ENCODE data around the gene SRSF4. TPM values are rescaled to one million over a fixed set of nuclear protein-coding genes. Genes with fewer than 3 reads are reported as not detected.
"Not testable (repeated sequence)": the region's sequence is repeated elsewhere in the genome, so short reads cannot be mapped to it uniquely, and the experiment has no call there.

Gene SRSF4
- total RNA-seq, 1 donor, result 55.6 TPM

- Histone ChIP-seq H3K27me3 (ENCODE audit: insufficient read depth, low read length) (no peaks in the 10 kb centered on the region), H3K9me3 (ENCODE audit: low read depth, low read length) (no peaks in the 10 kb centered on the region), H3K4me1 (ENCODE audit: insufficient read depth, low read length) (peaks cover 7% of the 10 kb centered on the region), H3K4me3 (ENCODE audit: low read length) (no peak overlapping the region)
Observed at GRCh38 chr1:29162025-29162424, 19.7 kb downstream of the SRSF4 start.

- Histone ChIP-seq H3K4me3 (ENCODE audit: low read length) (no peak overlapping the region), H3K27me3 (ENCODE audit: insufficient read depth, low read length) (no peaks in the 10 kb centered on the region), H3K9me3 (ENCODE audit: low read depth, low read length) (no peaks in the 10 kb centered on the region), H3K4me1 (ENCODE audit: insufficient read depth, low read length) (peaks cover 7% of the 10 kb centered on the region)
Observed at GRCh38 chr1:29159773-29160172, 21.9 kb downstream of the SRSF4 start.

DNA sequence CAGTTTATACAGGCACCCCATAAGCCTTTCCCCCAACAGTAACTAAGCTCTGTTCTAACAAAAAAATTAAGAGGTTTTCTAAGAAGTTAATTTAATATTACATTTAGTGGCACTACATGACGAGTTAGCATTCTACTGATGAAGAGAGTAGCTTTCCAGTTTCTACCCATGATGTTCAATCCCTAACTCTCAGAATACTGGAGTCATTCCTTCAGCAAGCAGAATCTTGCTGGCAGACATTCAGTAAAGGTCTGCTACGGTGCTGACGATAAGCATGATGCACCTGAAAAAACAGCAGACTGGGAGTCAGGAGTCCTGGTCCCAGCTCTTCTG, 24.5 kb downstream of the SRSF4 start:
- Histone ChIP-seq H3K27me3 (ENCODE audit: insufficient read depth, low read length) (no peaks in the 10 kb centered on the region), H3K9me3 (ENCODE audit: low read depth, low read length) (no peaks in the 10 kb centered on the region), H3K4me1 (ENCODE audit: insufficient read depth, low read length) (no peaks in the 10 kb centered on the region), H3K4me3 (ENCODE audit: low read length) (no peak overlapping the region)

- Histone ChIP-seq H3K9me3 (ENCODE audit: low read depth, low read length) (no peaks in the 10 kb centered on the region), H3K4me1 (ENCODE audit: insufficient read depth, low read length) (no peaks in the 10 kb centered on the region), H3K4me3 (ENCODE audit: low read length) (no peak overlapping the region), H3K27me3 (ENCODE audit: insufficient read depth, low read length) (no peaks in the 10 kb centered on the region)
Observed at GRCh38 chr1:29156543-29157268, 25.0 kb downstream of the SRSF4 start.

DNA sequence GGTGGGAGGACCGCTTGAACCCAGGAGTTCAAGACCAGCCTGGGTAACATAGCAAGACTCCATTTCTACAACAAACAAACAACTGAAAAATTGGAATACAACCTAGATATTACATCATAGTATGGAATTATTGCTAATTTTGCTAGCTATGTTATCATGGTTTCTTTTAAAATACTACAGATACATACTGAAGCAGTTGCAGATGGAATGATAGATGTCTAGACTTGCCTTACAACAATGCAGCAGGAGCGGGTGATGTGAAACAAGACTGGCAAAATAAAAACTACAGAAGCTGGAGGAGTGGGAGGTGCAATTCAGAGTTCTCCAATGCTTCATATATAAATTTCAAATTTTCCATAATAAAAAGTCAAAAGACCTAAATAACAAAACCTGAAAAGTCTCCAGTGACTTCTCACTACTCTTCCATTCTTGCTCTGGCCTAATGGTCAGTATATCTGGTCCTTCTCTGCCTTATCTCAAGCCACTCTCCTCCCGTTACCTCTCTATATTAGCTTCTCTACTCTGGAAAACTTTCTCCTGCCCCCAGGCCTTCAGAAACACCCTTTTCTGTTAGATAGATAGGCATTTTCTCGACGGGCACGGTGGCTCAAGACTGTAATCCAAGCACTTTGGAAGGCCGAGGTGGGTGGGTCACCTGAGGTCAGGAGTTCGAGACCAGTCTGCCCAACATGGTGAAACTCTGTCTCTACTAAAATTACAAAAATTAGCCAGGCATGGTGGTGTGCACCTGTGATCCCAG, 29.5 kb downstream of the SRSF4 start:
- no peaks in the 10 kb centered on the region for H3K4me1 ChIP-seq (ENCODE audit: insufficient read depth, low read length)
- H3K27me3 ChIP-seq (ENCODE audit: insufficient read depth, low read length), result no peaks in the 10 kb centered on the region
- no peaks in the 10 kb centered on the region for H3K9me3 ChIP-seq (ENCODE audit: low read depth, low read length)
- H3K4me3 ChIP-seq (ENCODE audit: low read length), result no peak overlapping the region

DNA sequence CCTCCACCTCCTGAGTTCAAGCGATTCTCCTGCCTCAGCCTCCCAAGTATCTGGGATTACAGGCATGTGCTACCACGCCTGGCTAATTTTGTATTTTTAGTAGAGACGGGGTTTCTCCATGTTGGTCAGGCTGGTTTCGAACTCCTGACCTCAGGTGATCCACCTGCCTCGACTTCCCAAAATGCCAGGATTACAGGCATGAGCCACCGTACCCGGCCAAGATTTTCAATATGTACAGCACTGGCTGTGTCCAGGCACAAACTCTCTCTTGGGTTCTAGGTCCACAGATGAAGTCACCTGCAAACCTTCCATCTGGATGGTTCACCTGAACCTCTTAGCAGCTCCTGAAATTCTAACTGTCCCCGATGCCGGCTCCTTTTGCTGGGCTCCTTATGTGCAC, 31.4 kb downstream of the SRSF4 start:
- H3K4me1 ChIP-seq (ENCODE audit: insufficient read depth, low read length); H3K9me3 ChIP-seq (ENCODE audit: low read depth, low read length); H3K4me3 ChIP-seq (ENCODE audit: low read length); H3K27me3 ChIP-seq (ENCODE audit: insufficient read depth, low read length): not testable (repeated sequence)

DNA sequence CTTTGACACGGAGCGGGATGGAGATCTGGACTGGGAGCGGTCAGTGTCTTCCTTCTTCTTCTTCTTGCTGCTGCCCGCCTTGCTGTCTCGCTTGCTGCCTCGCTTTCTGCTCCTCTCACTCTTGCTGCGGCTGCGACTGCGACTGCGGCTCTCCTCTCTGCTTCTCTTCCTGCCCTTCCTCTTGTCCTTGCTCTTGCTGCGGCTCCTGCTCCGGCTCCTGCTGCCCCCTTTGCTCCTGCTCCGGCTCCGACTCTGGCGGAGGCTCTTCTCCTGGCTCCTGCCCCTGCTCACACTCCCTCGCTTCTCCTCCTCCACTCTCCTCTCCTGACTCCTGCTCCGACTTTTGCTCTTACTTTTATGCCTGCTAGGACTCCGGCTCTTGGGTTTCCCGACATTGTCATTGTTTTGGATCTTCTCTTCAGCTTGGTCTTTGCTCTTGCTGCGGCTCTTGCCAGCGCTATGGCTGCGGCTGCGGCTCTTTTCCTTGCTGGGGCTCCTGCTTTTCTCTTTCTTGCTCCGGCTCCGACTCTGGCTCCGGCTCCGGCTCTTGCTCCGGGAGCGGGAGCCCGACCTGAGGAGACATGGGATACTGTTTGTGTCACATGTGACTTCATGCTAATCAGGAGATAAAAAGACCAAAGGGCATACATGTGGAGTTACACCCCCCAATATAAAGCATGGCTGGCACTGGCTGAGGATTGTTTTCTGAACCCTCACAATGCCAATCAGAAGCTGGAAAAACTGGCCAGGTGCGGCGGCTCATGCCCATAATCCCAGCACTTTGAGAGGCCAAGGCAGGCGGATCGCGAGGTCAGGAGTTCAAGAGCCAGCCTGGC, 32.8 kb downstream of the SRSF4 start:
- H3K27me3 ChIP-seq (ENCODE audit: insufficient read depth, low read length), result no peaks in the 10 kb centered on the region
- no peaks in the 10 kb centered on the region for H3K4me1 ChIP-seq (ENCODE audit: insufficient read depth, low read length)
- H3K4me3 ChIP-seq (ENCODE audit: low read length), result no peak overlapping the region
- no peaks in the 10 kb centered on the region for H3K9me3 ChIP-seq (ENCODE audit: low read depth, low read length)

GRCh38 chr1:29145739-29146437, 35.8 kb downstream of the SRSF4 start:
- Histone ChIP-seq H3K4me3 (ENCODE audit: low read length) (no peak overlapping the region), H3K9me3 (ENCODE audit: low read depth, low read length) (no peaks in the 10 kb centered on the region), H3K4me1 (ENCODE audit: insufficient read depth, low read length) (no peaks in the 10 kb centered on the region), H3K27me3 (ENCODE audit: insufficient read depth, low read length) (no peaks in the 10 kb centered on the region)

- no peaks in the 10 kb centered on the region for H3K4me1 ChIP-seq (ENCODE audit: insufficient read depth, low read length)
- H3K9me3 ChIP-seq (ENCODE audit: low read depth, low read length), result no peaks in the 10 kb centered on the region
- no peaks in the 10 kb centered on the region for H3K27me3 ChIP-seq (ENCODE audit: insufficient read depth, low read length)
- no peak overlapping the region for H3K4me3 ChIP-seq (ENCODE audit: low read length)
Observed at GRCh38 chr1:29144178-29144577, 37.5 kb downstream of the SRSF4 start.

- Histone ChIP-seq H3K9me3 (ENCODE audit: low read depth, low read length) (no peaks in the 10 kb centered on the region), H3K27me3 (ENCODE audit: insufficient read depth, low read length) (no peaks in the 10 kb centered on the region)
Observed at GRCh38 chr1:29142714-29143113, 39.0 kb downstream of the SRSF4 start.

GRCh38 chr1:29136391-29136915, 45.2 kb downstream of the SRSF4 start:
- Histone ChIP-seq H3K4me1 (ENCODE audit: insufficient read depth, low read length) (no peaks in the 10 kb centered on the region), H3K4me3 (ENCODE audit: low read length) (no peak overlapping the region), H3K27me3 (ENCODE audit: insufficient read depth, low read length) (no peaks in the 10 kb centered on the region), H3K9me3 (ENCODE audit: low read depth, low read length) (no peaks in the 10 kb centered on the region)

More at GRCh38 chr1:29142714-29143113, 39.0 kb downstream of the SRSF4 start:
- no peaks in the 10 kb centered on the region for H3K4me1 ChIP-seq (ENCODE audit: insufficient read depth, low read length)
- H3K4me3 ChIP-seq (ENCODE audit: low read length), result no peak overlapping the region

DNA sequence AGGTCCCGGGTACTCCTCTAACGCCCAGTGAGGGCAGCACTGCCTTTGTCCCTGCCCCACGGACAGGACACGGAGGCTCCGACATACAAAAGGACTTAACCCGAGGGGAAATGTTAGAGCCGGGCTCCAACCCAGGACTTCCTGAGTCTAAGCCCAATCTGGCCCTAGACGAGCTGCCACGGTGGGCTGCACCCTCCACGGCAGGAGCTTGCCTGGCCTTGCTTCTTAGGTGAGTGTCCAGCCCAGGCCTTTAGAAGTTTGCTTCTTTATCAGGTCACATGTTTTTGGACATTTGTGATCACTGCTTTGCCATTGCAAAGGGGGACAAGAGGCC, 47.0 kb downstream of the SRSF4 start:
- Histone ChIP-seq H3K27me3 (ENCODE audit: insufficient read depth, low read length) (no peaks in the 10 kb centered on the region), H3K4me1 (ENCODE audit: insufficient read depth, low read length) (no peaks in the 10 kb centered on the region), H3K9me3 (ENCODE audit: low read depth, low read length) (no peaks in the 10 kb centered on the region), H3K4me3 (ENCODE audit: low read length) (no peak overlapping the region)

DNA sequence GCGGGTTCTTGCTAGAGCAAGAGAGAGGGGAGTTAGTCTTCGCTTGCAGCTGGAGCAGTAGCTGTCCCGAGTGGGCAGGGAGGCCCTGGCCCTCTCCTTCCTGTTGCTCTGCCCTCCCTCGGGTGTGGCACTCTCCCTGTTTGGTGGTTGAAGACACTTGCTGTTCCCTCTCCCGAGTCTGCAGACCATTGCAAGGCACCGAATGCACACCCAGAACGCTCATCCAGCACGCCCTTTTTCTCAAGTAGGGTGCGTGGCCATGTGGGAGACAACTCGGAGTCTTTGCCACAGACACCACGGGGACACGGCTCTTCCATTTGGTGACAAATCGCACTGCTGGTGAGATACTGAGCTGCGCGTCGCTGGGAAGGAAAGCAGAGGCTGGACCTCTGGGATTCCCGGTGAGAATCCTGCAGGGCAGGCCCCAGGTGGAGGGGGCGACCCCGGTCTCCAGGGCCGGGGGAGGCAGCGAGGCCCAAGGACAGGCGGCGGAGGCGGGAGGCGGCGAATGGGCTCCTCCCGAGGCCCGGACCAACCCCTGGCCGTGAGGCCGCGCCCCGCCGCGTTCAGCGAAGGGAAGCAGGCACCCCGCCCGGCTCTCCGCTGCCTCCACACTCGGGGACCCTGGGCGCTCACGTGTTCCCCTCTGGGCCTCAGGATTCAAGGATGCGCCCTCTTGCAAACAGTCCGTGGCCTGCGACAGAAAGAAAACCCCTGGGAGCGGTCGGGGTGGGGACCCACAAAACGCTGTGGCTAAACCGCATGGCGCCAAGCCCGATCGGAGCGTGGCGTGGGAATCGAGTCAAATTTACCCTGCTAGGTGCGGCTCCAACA, 47.6 kb downstream of the SRSF4 start:
- no peak overlapping the region for H3K4me3 ChIP-seq (ENCODE audit: low read length)
- H3K27me3 ChIP-seq (ENCODE audit: insufficient read depth, low read length), result no peaks in the 10 kb centered on the region
- no peaks in the 10 kb centered on the region for H3K9me3 ChIP-seq (ENCODE audit: low read depth, low read length)
- H3K4me1 ChIP-seq (ENCODE audit: insufficient read depth, low read length), result no peaks in the 10 kb centered on the region

GRCh38 chr1:29131056-29131455, 50.6 kb downstream of the SRSF4 start:
- not testable (repeated sequence) for H3K4me3 ChIP-seq (ENCODE audit: low read length); H3K9me3 ChIP-seq (ENCODE audit: low read depth, low read length)

More at GRCh38 chr1:29131056-29131455, 50.6 kb downstream of the SRSF4 start:
- not testable (repeated sequence) for H3K27me3 ChIP-seq (ENCODE audit: insufficient read depth, low read length); H3K4me1 ChIP-seq (ENCODE audit: insufficient read depth, low read length)

Data from mononuclear cell (primary cell).